ENCODE measurements around the gene F2R. TPM values are rescaled to one million over a fixed set of nuclear protein-coding genes. Genes with fewer than 3 reads are reported as not detected.

The F2R gene
- total RNA-seq, 1 experiment from 2014 or later, result 16.9 TPM

DNA sequence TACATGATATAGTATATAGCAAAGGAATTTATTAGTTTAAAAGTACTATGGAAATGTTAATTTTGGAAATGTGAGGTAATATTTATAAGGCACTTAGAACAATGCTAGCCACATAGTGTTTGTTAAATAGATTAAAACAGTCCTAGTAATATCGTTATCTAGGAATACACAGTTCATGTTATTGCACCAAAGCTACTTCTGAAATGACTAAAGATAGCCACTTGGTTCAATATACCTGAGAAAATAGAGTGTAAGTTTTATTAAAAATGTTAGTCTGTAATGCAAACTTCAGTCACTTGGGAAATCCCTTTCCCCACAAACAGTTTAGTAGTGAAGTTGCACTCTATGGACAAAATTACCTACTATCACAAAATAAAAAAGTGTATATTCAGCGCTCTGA lies 15.4 kb upstream of the F2R start:
- no peak overlapping the region for H3K4me2 ChIP-seq (ENCODE audit: low read length)
- no peaks in the 10 kb centered on the region for H3K79me2 ChIP-seq (ENCODE audit: low read length)
- ChIA-PET CTCF (no interaction called here), POLR2A (ENCODE audit: unreplicated experiment) (no interaction called here)
- H4K20me1 ChIP-seq (ENCODE audit: low read length), result no peaks in the 10 kb centered on the region
- H3K9ac ChIP-seq (ENCODE audit: low read length), result no peak overlapping the region
- no TSS peak for BruUV-seq (replicated peaks)
- no peak overlapping the region for H2AFZ ChIP-seq (ENCODE audit: low read length)
- no peaks in the 10 kb centered on the region for H3K27me3 ChIP-seq (ENCODE audit: low read length)
- H3K36me3 ChIP-seq (ENCODE audit: low read depth, low read length), result no peaks in the 10 kb centered on the region
- TF ChIP-seq EZH2 (IDR thresholded peaks at IDR 0.05; ENCODE audit: low read length, unreplicated experiment) (no peak), CTCF (conservative IDR thresholded peaks at IDR 0.05; ENCODE audit: low read depth, low read length) (no peak), EZH2phosphoT487 (IDR thresholded peaks at IDR 0.05; ENCODE audit: borderline replicate concordance, low read length) (no peak)
- no peak overlapping the region for H3K27ac ChIP-seq (ENCODE audit: low read length)
- DNase-seq (no peak), ATAC-seq (no peak)
- H3K9me2 ChIP-seq (replicated peaks; ENCODE audit: low read length), result no peaks in the 10 kb centered on the region
- intact Hi-C loops (cut with micrococcal nuclease), result no loop called here
- no peaks in the 10 kb centered on the region for H3K9me3 ChIP-seq (ENCODE audit: low read length)
- H3K4me1 ChIP-seq (ENCODE audit: insufficient read depth, low read length), result peaks cover 7% of the 10 kb centered on the region
- H3F3A ChIP-seq (ENCODE audit: low read length, unreplicated experiment), result no peaks in the 10 kb centered on the region
- no peak overlapping the region for H3K4me3 ChIP-seq (ENCODE audit: low read length)

GRCh38 chr5:76701298-76701697 lies 14.6 kb upstream of the F2R start:
- ChIA-PET POLR2A (ENCODE audit: unreplicated experiment) (no interaction called here), CTCF (no interaction called here)
- Histone ChIP-seq H3K36me3 (ENCODE audit: low read depth, low read length) (no peaks in the 10 kb centered on the region), H3K4me1 (ENCODE audit: insufficient read depth, low read length) (peaks cover 7% of the 10 kb centered on the region), H3K27me3 (ENCODE audit: low read length) (no peaks in the 10 kb centered on the region), H3K9me3 (ENCODE audit: low read length) (no peaks in the 10 kb centered on the region), H3K4me2 (ENCODE audit: low read length) (no peak overlapping the region; the same call in 1 of the 2 replicates), H3K27ac (ENCODE audit: low read length) (no peak overlapping the region), H3F3A (ENCODE audit: low read length, unreplicated experiment) (no peaks in the 10 kb centered on the region), H3K4me3 (ENCODE audit: low read length) (no peak overlapping the region), H2AFZ (ENCODE audit: low read length) (no peak overlapping the region), H3K9ac (ENCODE audit: low read length) (no peak overlapping the region), H3K9me2 (replicated peaks; ENCODE audit: low read length) (no peaks in the 10 kb centered on the region), H3K79me2 (ENCODE audit: low read length) (no peaks in the 10 kb centered on the region), H4K20me1 (ENCODE audit: low read length) (no peaks in the 10 kb centered on the region)
- no TSS peak for BruUV-seq (replicated peaks)
- peak; percentile 71 for ATAC-seq
- intact Hi-C loops (cut with micrococcal nuclease), result no loop called here
- TF ChIP-seq EZH2 (IDR thresholded peaks at IDR 0.05; ENCODE audit: low read length, unreplicated experiment), result no peak
- TF ChIP-seq CTCF (conservative IDR thresholded peaks at IDR 0.05; ENCODE audit: low read depth, low read length), result no peak
- TF ChIP-seq EZH2phosphoT487 (IDR thresholded peaks at IDR 0.05; ENCODE audit: borderline replicate concordance, low read length), result no peak
- peak; percentile 79 for DNase-seq

- ATAC-seq, result no peak
- BruUV-seq (replicated peaks), result no TSS peak
- no peaks in the 10 kb centered on the region for H3K27me3 ChIP-seq (ENCODE audit: low read length)
Measured at GRCh38 chr5:76703707-76704106, 12.2 kb upstream of the F2R start.

More at GRCh38 chr5:76703707-76704106, 12.2 kb upstream of the F2R start:
- Histone ChIP-seq H3K9me3 (ENCODE audit: low read length) (no peaks in the 10 kb centered on the region), H3K9ac (ENCODE audit: low read length) (no peak overlapping the region), H2AFZ (ENCODE audit: low read length) (no peak overlapping the region), H3K4me1 (ENCODE audit: insufficient read depth, low read length) (peaks cover 7% of the 10 kb centered on the region), H3K4me2 (ENCODE audit: low read length) (no peak overlapping the region), H3K79me2 (ENCODE audit: low read length) (no peaks in the 10 kb centered on the region), H3F3A (ENCODE audit: low read length, unreplicated experiment) (no peaks in the 10 kb centered on the region), H3K27ac (ENCODE audit: low read length) (no peak overlapping the region), H3K4me3 (ENCODE audit: low read length) (no peak overlapping the region), H3K36me3 (ENCODE audit: low read depth, low read length) (no peaks in the 10 kb centered on the region), H4K20me1 (ENCODE audit: low read length) (no peaks in the 10 kb centered on the region), H3K9me2 (replicated peaks; ENCODE audit: low read length) (no peaks in the 10 kb centered on the region)
- intact Hi-C loops (cut with micrococcal nuclease), result no loop called here
- ChIA-PET POLR2A (ENCODE audit: unreplicated experiment) (no interaction called here), CTCF (no interaction called here)
- no peak for TF ChIP-seq CTCF (conservative IDR thresholded peaks at IDR 0.05; ENCODE audit: low read depth, low read length)
- TF ChIP-seq EZH2phosphoT487 (IDR thresholded peaks at IDR 0.05; ENCODE audit: borderline replicate concordance, low read length), result no peak
- no peak for TF ChIP-seq EZH2 (IDR thresholded peaks at IDR 0.05; ENCODE audit: low read length, unreplicated experiment)
- DNase-seq, result no peak

Measured in PC-3 (cell line).